Measurements from ENCODE around the gene FOXO4.

FOXO4 gene

DNA sequence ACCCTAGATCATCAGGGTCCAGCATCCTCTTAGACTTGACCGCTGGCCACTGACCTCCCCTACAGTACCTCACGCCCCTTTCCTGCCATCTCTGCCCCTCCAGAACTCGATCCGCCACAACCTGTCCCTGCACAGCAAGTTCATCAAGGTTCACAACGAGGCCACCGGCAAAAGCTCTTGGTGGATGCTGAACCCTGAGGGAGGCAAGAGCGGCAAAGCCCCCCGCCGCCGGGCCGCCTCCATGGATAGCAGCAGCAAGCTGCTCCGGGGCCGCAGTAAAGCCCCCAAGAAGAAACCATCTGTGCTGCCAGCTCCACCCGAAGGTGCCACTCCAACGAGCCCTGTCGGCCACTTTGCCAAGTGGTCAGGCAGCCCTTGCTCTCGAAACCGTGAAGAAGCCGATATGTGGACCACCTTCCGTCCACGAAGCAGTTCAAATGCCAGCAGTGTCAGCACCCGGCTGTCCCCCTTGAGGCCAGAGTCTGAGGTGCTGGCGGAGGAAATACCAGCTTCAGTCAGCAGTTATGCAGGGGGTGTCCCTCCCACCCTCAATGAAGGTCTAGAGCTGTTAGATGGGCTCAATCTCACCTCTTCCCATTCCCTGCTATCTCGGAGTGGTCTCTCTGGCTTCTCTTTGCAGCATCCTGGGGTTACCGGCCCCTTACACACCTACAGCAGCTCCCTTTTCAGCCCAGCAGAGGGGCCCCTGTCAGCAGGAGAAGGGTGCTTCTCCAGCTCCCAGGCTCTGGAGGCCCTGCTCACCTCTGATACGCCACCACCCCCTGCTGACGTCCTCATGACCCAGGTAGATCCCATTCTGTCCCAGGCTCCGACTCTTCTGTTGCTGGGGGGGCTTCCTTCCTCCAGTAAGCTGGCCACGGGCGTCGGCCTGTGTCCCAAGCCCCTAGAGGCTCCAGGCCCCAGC lies 5.2 kb downstream of the FOXO4 start:
- no peak for DNase-seq

DNA sequence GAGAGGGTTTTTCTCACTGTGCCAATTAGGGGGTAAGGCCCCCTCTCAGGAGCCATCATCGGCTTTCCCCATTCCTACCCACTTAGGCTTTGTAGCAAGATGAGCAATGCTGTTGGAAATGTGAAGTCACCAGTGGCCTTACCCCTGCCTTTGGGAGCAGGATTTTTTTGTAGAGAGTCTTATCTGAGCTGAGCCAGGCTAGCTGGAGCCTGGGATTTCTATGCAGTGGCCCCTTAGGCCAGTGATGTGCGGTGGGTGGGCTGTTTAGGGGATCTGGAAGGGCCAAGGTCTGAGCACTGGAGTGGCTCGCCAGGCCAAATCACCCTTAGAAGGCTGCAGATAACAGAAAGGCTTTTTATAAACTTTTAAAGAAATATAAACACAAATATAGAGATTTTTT lies 6.6 kb downstream of the FOXO4 start:
- DNase-seq = no peak

DNA sequence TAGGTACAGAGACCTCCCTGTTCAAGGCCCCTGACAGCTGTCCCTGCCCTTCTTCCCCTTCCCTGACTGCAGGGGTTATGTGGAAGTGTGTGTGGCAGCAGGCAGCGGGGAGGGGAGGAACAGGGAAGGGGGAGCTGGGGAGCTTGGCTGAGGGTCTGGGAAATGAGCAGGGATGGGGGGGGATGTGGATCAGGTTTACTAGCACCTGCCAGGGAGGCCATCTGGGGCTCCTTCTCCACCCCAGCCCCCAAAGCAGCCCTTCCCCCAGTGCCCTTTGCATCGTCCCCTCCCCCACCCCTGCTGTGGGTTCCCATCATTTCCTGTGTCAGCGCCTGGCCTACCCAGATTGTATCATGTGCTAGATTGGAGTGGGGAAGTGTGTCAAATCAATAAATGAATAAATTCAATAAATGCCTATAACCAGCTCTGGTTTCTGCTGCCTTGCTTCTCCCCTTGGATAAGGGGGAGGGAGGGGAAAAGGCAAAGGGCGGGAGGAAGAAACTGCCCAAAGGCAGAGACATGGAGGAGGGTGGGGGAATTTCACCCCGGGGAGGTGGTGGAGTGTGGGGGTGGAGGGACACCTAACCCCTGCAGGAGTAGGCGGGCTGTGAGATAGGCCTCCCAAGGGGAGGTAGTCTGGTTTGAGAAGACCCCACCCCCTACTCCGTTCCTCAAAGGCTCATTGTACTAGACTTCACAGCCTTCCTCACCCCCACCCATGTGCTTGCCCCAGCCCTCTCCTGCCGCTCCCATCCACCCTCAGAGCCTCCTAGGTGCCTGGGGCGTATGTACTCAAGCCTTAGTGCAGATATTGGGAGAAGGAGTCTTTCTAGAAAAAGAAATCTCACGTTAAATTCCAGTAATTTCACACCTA lies 7.7 kb downstream of the FOXO4 start:
- DNase-seq = no peak

DNA sequence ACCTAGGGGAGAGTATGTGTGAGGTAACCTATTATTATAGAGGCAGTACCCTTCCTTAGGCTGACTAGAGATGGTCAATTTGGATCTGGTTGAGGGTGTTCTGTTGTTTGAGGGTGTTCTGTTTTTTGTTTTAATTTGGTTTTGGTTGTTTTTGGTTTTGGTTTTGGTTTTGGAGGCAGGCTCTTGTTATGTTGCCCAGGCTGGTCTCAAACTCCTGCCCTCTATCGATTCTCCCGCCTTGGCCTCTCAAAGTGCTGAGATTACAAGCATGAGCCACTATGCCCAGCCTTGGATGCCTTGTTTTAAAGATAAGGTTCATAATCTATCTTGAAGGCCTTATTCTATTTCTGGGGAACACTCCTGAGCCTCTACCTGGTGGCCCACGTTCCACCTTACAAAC lies 10.0 kb downstream of the FOXO4 start:
- no peak for DNase-seq

DNA sequence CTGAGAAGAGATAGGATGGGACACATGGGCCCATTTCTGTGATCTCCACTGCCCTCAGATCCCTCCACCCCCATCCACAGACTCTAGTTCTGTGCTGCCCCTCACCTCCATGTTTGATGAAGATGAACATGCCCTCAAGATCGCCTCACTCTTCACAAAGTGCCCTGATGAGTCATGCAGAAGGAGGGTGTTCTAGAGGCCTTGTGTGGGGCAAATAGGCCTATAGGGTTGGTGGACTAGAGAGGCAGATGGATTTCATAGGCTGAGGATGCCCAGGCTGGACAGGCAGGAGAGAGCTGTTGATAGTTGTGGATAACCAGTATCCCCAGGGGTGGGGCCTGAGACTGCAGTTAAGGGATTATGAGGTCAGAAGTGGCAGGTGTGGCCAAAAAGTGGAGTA lies 10.8 kb downstream of the FOXO4 start, which contains the start of gene CXorf65:
TSS of gene CXorf65 (minus strand) at position 314 of the 400 bp plus-strand sequence. CDS start at position 130, 184 bp downstream.
- no peak for DNase-seq

DNA sequence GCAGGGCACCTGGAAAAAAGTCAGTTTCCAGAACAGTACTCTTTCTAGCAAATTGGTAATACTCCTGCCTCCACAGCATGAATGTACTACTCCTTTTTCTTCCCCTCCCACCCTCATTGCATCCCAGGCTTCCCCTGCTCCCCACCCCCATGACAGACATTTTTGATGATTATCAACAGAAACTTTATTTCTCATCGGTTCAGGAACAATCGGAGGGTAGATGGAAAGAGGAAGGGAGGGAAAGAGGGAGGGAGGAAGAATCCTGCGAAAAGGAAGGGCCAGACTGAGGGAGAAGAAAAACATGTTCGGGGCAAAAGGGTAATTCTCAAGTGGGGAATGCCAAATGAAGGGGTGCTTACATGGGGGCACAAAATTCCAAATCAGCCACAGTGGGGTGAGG lies 11.6 kb downstream of the FOXO4 start:
- no peak for DNase-seq

DNA sequence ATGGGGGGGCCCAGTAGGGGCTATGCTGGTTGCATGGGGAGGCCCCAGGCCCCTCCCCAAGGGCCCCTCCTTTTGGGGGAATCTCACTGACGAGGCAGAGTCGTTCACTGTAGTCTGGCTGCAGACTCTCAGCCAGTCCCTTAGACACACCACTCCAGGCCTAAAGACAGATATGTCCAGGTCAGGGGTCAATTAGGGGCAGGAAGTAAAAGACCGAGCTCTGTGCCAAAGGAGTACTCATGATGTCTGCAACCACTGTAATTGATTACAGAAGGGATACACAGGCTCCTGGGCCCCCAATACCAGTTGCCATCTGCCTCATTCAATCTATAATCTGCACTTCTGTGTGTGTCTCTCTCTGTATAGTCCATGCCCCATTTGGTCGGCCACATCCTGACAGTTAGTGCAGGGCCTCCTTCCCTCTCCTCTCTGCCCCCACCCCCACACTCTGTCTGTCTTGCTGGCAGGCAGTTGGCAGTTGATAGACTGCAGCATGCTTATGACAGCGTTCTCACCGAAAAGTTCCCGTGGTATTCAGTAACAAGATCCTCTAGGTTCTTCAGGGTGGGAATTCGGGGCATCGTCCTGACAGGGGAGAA lies 12.2 kb downstream of the FOXO4 start:
- no peak for DNase-seq

DNA sequence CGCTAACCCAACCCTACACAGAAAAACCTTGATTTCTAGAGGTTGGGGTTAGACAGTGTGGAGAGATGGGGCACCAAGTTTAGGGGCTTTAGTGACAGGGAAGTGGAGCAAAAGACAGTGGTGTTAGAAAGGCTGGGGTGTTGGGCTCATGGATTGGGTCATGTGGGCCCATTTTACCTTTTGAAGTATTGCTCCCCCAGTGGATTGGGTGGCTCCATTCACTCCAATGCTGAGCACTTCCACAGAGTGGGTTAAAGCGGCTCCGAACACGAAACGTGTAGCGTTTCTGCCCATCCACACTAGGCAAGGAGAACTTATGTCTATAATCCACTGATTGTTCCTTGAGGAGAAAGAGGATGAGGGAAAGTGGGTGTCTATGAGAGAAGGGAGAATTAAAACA lies 13.4 kb downstream of the FOXO4 start:
- no peak for DNase-seq

DNA sequence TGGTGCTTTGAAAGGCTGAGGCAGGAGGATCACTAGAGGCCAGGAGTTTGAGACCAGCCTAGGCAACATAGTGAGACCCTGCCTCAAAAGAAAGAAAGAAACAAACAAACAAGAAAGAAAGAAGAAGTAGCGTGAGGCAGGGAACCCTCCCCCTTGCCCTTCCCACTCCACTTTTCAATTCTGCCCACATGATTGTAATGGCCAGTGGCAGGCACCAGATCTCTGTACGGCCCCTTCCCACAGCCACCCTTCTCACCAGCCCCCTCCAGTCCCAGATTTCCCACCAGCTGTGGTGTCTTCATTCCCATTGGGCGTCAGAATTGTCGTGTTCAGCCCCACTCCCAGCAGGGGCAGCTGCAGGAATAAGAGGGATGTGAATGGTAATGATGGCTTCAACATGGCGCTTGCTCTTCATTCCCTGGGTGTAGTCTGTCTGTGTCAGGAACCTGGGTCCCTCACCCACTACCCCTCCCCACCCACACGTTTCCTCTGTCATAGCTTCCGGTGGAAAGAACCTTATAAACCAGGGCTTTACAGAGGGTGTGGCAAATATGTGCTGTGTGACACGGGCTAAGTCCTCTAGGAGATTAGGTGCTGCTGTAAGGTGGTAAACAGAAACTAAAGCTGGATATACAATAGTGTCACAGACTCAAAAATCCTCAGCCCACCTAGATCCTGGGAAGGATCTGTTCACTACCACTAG lies 15.6 kb downstream of the FOXO4 start, which contains the start of gene IL2RG:
TSS of gene IL2RG (minus strand) at position 437 of the 703 bp plus-strand sequence. CDS start at position 399, 38 bp downstream.
- no peak for DNase-seq

DNA sequence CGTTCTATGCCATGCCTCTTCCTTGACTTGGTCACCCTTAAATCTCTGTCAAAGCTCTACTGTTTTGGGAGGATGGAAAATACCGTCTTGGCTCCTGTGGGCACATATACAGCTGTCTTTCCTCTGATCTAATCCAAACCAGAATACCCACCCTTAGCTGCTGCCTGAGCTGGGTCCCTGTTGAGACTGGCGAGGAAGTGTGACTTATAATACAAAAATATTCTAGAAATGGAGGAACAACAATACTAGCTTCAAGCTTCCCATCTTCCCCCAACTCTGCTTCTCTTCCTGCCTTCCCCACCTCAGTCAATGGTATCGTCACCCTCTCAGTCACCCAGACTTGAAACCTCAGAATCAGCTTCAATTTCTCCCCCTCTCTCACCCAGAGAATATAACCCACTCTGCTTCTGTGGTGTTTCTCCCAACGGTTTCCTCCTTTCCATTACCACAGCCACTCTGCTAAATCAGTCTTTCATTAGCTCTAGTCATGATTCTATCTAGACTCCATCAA lies 16.3 kb downstream of the FOXO4 start:
- DNase-seq = no peak

DNA sequence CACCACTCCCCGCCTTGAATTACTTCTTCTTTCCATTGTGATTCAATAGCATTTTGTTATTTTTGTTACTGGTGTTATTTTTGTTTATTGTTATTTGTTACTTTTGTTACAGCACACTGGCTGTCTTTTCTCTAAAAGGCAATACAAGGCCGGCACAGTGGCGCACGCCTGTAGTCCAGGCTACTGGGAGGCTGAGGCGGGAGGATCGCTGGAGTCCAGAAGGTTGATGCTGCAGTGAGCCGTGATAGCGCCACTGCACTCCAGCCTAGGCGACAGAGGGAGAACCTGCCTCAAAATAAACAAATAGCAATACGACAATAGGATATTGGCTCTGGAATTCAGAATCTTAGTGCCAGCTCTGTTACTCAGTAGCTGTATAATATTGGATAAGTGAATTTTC lies 21.7 kb downstream of the FOXO4 start:
- DNase-seq = no peak

DNA sequence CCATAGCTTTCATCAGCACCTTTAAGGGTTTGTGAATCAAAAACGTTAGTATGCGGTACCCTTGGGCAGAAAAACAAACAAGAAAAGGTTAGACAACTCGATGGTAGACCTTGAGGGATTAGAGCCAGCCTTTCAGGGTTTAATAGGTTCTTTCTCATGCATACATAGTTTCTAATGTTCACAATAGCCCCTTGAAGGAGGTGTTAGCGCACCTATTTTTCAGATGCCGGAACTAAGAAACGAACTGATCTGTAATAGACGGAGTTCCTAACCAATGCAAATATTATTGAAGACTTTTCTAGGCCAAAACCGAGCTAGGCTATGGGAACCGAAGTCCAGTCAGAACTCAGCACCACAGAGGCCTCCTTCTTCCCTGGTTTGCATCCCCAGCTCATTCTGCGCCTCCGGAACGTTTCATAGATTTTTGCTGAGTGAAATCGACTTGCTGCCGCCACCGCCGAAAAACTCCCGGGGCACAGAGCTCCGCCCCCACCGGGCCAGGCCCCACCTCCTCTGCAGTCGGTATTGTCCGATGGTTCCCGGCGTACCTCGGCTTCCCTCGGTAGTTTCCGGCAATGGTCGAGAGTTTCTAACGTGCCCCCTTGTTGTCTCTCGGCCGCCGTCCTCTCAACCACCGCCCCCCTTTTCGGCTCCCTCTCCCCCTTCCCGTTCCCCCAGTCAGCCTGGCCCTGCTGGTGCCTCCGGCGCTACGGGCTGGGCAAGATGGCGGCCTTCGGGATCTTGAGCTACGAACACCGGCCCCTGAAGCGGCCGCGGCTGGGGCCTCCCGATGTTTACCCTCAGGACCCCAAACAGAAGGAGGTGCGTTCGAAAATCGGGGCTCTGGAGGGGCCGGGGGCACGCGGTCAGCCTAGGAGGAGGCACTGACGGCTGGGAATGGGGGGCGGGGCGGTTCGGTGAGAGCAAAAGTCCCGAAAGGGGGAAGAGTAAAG lies 22.7 kb downstream of the FOXO4 start, which contains the start of gene MED12:
TSS of gene MED12 (plus strand) at position 565 of the 953 bp plus-strand sequence. CDS start at position 724, 159 bp downstream.
- peak; percentile 86 for DNase-seq

DNA sequence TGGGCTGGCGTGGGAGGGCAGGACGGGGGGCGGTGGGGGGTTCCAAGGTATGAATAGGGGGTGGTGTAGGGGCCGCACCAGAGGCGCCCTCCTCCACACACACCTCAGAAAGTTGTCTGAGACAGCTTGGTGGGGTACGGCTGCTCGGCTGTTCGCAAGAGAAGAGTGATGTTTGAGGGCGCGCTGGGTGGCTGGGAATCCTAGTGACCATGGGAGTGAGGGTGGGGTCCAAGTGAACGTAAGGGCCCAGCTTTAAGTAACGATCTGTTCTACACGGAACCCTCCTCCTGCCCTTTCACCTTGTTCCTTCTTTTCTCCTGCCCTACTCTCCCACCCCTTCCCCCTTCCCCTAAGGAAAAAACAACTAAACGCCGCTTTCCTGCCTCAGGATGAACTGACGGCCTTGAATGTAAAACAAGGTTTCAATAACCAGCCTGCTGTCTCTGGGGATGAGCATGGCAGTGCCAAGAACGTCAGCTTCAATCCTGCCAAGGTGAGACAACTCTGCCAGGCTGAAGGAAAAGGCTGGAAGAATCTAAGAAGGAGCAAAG lies 23.4 kb downstream of the FOXO4 start:
- no peak for DNase-seq

DNA sequence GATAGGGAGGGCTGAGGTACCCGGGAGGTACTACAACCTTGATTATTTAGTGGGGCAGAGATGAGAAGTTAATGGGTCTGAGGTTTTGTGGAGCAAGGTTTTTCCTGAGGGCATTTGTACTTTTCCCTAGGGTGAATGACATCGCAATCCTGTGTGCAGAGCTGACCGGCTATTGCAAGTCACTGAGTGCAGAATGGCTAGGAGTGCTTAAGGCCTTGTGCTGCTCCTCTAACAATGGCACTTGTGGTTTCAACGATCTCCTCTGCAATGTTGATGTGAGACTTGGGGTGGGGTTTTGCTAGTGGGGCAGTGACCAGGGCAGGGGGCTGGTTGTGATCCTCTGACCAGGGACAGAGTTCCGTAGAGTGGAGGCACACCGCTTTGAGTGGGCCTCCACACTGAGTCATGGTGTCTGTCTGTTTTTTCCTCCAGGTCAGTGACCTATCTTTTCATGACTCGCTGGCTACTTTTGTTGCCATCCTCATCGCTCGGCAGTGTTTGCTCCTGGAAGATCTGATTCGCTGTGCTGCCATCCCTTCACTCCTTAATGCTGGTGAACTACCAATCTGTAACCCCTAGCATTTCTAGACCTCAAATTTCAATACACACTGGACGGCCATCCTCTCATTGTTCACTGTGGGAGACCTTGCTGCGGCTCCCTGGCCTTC lies 32.6 kb downstream of the FOXO4 start:
- no peak for DNase-seq

DNA sequence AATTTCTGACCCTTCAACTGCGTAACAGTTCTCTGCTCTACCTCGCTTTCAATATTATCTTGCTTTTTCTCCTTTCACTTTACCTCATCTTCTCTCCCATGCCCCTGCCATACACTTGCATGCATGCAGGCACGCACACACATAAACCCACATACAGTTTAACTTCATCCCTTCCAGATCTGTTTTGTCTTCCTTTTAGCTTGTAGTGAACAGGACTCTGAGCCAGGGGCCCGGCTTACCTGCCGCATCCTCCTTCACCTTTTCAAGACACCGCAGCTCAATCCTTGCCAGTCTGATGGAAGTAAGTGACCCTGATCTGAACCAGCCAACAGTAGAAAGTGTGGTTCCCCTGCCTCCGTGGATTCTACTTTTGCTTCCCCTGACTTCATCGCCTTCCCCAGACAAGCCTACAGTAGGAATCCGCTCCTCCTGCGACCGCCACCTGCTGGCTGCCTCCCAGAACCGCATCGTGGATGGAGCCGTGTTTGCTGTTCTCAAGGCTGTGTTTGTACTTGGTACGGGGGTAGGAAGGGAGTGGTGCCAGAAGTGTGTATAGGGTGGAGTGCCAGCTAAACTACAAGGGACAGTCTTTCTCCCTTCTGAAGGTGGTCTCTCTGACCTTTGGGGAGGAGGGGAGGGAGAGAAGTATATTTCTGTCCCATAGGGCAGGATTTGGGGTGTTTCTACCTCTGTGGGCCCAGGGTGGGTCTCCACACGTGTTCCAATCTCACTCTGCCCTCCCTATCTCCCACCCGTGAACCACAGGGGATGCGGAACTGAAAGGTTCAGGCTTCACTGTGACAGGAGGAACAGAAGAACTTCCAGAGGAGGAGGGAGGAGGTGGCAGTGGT lies 33.5 kb downstream of the FOXO4 start:
- DNase-seq = peak; percentile 70

DNA sequence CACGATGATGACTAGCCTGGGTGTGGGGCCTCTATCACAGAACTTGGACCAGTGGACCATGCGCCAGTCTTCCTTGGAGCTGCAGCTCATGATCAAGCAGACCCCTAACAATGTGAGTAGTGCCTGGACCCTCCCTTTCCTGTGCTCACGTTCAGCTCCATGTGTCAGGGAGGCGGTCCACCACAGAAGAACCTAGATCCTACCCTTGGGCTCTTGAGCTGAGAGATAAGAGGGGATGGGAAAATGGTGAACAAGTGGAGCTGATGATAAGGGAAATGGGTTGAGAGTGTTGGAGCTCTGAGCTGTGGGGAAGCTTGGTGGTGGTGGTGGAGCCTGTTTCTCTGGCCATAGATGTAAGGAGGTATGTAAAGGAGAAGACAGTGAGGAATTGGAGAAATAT lies 35.9 kb downstream of the FOXO4 start:
- no peak for DNase-seq

DNA sequence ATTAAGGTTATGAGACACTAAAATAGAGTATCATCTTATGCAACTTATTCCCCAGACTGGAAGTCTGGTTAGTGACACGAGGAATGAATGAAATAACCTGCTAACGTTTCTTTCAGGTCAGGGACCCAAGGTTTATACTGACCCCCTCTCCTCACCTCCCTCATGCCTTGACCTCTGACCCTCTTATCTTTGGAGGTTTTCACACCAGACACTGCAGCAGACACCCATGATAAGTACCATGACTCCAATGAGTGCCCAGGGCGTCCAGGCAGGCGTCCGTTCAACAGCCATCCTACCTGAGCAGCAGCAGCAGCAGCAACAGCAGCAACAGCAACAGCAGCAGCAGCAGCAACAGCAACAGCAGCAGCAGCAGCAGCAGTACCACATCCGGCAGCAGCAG lies 44.8 kb downstream of the FOXO4 start:
- DNase-seq = no peak

DNA sequence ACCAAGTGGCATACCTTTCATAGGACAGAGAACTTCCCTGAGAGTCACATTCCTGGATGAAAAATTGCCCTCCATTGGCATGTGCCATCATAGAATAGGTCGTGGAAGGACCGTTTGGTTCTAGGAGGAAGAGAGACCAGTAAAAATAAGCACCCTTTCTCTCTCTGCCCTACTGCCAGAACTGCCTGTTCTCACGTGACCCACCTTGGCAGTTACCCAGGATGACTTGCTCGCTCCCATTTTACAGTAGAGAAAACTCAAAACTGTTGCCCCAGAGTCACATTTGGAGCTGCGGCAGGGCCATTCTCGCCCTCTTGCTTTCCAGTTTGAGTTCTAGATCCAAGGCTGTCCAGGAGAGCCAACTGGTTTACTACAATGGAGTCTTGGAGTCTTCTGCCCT lies 47.9 kb downstream of the FOXO4 start:
- DNase-seq = peak; percentile 33

DNA sequence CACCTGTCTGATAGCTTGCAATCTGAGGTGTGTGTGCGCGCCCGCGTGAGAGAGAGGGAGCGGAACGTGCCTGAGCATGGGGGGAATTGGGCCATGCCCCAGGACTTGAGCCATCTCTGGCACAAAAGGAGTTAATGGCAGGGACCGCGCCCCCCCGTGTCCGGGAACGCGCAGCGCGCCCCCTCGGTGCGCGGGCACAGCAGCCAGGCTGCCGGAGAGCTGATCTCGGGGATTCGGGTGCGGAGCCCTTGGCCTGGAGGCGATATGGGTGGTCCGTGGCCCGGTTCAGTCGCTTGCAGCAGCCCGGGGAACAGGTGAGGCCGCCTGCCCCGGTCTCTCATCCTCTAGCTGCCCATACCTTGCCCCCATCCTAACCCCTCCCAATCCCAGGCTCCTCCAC lies 49.0 kb downstream of the FOXO4 start, which contains the start of gene NLGN3:
TSS of gene NLGN3 (plus strand) at position 191 of the 400 bp plus-strand sequence. CDS start 2,909 bp downstream, outside the sequence.
- DNase-seq = peak; percentile 56
